Measurements from ENCODE around the gene SCD5.

SCD5 gene

DNA sequence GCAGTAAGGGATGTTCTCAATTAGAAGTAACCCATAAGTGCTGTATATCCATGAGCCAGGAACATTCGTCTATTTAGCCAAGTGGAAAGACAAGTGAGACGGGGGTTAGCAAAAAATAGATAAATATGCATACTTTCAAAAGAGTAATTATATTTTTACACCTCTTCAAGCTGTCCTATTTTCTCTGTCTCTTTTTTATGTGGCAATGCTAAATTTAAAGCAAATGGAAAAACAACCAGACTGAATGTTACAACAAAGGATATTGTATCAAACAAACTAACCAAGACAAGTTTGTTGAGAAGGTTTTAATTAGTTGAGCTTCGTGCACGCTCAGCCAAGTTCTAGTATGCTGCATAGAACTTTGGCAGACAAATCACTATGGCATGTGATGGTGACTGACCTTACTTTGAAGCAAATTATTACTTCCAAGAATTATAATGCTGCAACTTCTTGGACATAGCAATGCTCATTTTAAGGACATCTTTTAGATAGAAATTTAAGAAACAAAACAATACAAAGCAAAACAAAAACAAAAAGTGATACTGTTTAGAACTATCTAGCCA, 175.4 kb downstream of the SCD5 start:
- no peak for DNase-seq

DNA sequence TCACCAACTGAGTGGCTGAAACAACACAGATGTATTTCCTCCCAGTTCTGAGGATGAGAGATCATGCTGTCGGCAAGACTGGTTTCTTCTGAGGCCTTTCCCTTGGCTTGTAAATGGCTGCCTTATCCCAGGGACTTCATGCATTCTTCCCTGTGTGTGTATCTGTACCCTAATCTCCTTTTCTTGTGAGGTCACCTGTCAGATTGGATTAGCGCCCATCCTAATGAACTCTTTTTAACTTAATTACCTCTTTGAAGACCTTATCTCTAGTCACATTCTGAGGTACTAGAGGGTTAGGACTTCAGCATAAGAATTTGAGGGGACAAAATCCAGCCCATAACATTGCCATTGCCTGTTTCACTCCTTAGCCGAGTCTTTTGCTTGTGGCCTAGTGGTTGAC, 177.3 kb downstream of the SCD5 start:
- DNase-seq = no peak

DNA sequence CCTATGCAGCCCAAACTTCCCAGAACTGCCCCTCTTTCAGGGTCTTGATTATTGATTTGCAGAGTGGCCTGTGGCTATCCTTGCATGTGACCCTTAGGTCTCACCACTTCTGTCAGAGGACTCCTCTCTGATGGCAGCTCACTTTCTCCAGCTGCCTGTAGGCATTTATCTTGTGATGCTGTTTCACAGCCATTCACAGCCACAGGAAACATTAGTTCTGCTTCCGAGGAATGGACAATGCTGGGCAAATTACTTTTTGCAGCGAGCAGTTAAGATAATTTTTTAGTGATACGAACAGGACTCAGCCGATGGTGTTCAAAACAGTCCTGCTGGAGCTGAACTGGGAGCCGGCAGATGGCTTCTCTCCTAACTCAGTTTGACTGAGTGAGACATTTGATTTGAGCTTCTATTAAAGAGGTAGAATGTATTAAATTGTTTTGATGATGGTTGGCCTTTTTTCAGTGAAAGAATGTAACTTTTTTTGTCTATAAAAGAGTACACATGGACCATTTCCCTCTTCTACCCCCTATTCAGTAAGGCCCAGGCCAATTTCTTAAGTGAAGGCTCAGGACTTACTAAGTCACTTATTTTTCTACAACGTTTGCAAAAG, 178.4 kb downstream of the SCD5 start:
- DNase-seq = no peak

DNA sequence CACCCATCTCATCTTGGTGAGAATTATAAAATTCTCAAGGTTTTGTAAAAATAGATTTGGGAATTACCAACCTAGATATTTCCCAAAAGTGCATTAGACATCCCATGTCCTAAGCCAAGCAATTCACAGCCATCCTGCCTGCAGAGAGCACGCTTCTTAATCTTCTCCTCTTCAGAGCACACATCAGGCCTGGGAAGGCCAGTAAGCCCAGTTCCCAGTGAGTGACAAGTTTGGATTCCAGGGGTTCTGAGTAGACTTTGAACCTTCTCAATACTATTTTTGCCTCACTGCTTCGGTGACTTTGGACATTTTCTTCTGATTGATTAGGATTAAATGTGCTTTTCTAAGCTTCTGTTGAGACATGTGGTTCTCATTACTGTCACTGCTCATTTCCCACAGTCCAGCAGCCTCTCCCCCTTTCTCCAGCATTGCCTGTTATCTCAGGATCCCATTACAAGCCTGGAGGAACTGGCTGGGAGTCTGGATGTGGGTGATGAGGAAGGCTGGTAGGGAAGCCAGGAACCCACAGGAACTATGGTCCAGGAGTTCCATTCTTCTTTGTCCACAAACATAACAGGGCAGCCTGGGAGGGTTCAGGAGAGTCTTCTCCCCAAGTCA, 180.4 kb downstream of the SCD5 start:
- no peak for DNase-seq

DNA sequence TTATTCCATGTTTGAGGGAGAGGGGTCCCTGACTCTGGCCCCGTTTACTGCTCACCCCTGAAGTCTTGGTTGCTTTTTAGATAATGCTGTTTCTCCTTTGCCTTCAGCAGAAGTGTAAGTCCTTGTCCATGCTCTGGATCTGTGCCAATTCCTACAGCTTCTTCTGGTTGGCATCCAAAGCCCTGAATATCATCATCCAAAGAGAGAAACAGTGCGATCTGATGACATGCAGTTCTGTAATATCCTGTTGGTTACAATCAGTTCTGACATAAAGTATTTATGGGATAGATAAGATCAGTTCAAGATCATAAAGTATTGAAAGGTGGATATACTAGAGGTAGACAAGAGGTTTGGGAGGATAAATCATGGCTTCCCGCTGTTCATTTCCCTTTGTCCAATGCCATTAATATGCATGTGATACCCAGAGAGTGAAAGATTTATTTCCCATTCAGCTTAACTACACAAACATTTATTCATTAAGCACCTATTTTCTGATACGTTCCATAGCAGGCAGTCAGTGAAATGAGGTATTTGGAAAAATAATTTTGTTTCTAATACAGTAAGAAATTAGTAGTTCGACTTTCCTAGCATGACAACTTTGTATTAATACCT, 183.7 kb downstream of the SCD5 start:
- DNase-seq = no peak

DNA sequence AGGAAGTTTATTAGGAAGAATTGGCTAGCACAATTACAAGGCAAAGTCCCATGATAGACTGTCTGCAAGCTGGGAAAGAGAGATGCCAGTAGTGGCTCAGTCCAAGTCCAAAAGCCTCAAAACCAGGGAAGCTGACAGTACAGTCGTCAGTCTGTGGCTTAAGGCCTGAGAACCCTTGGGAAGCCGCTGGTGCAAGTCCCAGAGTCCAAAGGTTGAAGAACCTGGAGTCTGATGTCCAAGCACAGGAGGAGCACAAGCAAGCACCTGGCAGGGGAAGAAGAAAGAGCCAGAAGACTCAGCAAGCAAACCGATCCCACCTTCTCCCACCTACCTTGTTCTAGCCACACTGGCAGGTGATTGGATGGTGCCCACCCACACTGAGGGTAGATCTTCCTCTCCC, 185.5 kb downstream of the SCD5 start:
- DNase-seq = no peak

DNA sequence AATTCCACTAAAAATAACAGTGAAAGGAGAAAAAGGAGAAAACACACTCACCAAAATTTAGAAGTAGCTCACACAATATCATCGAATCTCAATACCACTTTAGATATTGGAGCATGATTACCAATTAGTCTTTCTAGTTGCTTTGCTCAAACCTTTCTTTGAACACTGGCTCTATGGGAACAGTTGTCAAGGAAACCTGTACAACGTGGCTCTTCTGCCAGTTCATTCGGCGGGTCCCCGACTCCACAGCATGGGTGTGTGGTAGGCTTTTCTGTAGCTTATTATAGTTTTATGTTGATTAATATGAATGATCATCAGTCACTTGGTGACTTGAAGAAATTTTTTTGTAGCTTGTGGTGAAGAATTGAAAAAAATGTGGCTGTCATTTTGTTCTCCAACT, 186.6 kb downstream of the SCD5 start:
- DNase-seq = no peak

DNA sequence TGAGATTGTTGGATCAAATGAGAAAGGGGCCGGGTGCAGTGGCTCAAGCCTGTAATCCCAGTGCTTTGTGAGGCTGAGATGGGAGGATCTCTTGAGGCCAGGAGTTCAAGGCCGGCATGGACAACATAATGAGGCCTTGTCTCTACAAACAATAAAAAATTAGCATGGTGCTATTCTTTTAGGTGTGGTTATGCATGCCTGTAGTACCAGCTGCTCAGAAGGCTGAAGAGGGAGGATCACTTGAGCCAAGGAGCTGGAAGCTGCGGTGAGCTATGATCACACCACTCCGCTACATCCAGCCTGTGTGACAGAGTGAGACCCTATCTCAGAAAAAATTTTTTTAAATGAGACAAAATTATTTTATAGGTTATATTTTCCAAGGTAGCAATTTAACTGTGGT, 187.1 kb downstream of the SCD5 start:
- DNase-seq = no peak

DNA sequence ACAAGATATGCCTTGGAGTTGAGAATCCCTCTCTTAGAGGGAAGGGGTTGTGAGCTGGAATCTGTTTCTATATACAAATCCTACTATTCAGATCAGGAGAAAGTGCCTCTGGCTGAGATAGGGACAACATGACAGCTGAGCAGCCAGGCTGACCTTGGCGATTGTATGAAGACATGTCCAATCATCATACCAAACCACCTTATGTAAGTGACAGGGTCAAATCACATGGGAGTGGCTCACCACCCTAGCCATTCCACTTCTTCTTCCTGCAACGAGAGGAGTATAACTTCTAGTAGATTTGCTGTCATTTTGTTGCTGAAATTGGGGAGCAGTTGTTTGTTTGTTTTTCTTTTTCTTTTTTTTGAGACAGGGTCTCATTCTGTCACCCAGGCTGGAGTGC, 188.6 kb downstream of the SCD5 start:
- DNase-seq = no peak

DNA sequence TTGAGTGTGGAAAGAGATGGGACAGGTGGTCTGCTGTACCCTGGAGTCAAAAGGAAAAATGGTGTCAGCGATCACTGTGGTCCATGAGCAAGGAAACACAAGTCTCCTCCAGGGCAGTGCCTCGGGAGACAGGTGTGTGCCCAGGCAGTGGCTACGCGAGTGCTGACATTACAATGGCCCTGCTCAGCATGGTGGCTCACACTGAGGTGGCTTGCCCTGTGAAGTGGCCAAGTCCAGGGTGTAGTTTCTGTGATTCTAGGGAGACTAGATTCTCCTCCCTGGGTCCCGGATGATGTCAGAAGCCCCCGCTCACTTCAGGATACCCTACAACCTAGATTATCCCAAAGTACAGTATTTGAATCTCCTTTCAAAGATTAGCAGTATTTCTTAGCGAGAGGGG, 192.0 kb downstream of the SCD5 start:
- DNase-seq = no peak

DNA sequence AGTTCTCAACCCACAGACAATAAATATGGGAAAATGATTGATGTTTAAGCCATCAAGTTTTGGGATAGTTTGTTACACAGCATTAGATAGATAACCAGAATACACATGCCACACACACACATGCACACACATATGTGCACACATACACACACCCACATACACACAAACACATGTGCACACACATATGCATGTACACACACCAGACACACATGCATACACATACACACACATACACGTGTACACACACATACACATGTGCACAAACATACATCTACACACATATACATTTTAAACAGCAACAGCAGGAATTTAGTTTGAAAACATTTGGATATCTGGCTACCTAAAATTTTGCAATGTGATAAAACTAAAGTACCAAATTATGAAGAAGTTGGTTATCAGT, 194.1 kb downstream of the SCD5 start:
- no peak for DNase-seq

DNA sequence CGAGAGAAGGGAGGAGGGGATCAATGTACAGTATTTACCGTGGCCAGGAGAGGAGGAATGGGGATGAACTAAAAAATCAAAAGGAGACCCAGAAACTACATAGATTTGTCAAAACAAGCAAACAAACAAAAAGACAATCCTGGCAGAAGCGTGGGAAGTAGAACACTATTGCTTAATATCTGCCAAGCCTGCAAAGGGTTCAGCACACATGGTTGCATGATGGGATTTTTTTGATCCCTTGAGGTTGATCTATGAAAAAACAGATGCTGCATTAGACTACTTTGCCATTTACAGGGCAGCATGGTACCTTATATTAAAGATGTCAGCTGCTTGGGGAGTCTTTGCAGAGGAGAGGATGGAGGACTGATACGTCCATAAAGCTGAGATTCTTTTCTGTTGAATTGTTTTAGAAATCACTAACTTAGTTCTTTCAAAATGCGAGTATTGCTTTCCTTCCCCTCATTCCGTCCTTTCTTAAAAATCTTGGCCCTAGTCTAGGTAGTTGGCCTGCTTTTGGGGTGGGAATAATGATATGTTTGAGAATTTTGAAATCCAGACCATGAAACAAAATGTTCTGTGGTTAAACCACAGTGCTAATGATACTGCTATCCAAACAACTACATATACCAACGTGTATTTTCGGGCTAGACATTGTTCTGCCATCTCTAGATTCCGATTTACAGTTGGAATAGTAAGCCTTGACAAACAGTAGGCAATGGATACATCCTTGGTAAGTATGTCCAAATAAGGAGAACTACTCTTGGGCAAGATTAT, 197.2 kb downstream of the SCD5 start:
- DNase-seq = no peak

DNA sequence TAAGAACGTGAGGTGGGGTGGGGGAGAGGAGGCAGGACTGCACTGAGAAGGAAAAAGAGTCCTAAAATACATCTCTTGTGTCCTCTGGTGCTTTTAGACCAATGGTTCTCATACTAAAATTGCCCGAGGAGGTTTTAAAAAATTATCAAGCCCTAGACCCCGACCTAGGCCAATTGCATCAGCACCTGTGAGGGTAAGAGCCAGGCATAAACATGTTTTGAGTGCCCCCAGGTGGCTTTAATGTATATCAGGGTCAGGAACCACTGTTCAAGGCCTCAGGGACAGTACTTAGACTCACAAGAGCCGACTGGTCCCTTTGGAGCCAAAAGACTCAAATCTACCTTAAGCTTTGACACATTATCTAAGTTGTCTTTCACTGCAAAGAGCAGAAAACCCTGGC, 199.3 kb downstream of the SCD5 start:
- no peak for DNase-seq

DNA sequence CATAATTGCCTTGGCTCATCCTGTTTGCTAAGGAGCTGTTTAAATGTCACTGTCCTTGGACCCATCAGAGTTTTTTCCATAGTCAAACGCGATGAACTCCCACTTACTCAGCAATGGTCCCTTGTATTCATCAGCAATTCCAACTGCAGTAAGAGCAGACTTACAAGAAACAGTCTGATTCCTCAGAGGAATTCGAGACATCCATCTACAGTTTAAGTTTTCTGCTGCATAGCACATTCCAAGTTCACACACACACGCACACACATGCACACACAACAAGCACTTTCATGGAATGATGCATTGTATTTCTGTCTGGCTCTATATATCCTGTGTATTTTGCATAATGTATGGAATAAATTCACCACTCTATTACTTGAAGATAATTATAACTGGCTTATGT, 204.1 kb downstream of the SCD5 start:
- no peak for DNase-seq

DNA sequence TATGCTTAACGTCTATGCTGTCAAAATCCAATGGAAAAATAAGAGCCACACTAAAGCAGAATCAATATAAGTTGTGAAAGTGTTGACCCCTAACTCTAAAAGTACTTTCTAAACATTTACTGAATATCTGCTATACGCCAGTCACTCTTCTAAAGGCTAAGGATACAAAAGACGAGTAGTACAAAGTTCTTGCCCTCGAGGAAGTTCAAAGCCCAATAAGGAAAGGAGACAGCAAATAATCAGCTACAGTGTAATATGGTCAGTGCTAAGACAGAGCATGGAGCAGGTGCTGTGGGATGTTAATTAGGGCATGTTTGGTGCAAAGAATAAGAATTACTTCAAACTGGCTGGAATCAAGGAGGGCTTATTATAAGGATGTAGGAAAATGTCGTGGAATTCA, 205.2 kb downstream of the SCD5 start:
- no peak for DNase-seq

DNA sequence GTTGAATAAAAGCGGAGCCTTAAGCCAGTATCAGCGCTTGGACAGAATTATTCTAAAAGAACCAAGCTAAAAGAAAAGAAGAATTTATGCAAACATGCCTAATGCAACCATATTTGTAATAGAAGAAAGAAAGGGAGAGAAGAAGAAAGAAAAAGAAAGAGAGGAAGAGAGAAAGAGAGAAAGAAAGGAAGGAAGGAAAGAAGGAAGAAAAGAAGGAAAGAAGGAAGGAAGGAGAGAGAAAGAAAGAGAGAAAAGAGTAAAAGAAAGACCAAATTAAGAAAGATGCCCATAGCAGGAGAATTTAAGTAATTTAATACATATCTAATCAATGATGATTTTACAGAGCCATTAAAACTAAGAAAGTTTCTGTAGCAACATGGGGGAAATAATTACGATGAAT, 206.0 kb downstream of the SCD5 start:
- no peak for DNase-seq

DNA sequence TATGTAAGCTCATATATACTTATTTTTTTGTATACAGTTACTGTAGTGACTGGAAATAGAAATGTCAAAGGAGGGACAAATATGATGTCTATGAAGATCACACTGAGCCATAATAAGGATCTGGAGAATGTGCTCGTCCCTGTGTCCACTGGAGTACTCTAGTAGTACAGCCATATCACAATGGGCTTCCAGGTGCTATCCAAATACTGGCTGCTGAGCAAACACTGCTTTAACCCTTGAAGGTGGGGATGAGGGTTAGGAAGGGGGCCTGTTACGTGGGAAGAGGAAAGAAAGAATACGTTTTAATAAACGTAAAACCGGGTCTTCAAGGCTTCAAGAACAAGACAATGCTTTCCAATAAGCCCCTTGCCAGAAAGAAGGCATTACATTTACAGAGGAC, 207.0 kb downstream of the SCD5 start:
- no peak for DNase-seq

DNA sequence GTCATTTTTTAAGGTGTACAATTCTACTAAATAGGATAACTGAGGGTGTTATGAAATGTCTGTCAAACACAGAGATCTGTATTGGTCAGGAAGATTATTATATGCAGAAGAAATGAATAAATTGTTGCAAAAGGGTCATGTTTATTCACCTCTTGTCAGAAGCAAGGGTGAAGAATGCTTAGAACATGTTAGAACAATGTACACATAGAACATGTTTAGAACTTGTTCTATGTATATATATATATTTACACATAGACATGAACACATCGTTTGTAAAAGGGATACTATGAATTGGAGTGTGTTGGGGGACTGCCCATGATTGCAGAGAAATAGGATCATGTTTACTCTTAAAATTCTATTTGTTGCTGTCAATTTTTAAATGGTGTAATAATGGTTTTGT, 208.8 kb downstream of the SCD5 start:
- DNase-seq = no peak

DNA sequence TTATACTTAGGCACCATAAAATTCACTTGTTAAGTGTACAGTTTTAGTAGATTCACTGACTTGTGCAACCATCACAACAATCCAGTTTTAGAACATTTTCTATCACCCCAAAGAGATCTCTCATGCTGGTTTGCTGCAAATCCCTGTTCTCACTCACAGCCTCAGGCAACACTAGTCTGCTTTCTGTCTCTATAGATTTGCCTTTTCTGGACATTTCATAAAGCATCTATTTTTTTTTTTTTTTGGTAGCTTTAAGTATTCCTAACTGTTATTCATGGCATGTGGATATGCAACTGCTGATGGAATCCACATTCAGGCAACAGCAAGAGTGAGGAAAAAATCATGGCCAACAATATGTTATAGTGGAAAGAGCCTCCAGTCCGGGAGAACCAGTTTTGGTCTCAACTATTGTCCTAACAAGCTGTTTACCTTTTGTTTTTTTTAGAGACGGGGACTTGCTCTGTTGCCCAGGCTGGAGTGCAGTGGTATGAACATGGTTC, 209.8 kb downstream of the SCD5 start:
- no peak for DNase-seq

DNA sequence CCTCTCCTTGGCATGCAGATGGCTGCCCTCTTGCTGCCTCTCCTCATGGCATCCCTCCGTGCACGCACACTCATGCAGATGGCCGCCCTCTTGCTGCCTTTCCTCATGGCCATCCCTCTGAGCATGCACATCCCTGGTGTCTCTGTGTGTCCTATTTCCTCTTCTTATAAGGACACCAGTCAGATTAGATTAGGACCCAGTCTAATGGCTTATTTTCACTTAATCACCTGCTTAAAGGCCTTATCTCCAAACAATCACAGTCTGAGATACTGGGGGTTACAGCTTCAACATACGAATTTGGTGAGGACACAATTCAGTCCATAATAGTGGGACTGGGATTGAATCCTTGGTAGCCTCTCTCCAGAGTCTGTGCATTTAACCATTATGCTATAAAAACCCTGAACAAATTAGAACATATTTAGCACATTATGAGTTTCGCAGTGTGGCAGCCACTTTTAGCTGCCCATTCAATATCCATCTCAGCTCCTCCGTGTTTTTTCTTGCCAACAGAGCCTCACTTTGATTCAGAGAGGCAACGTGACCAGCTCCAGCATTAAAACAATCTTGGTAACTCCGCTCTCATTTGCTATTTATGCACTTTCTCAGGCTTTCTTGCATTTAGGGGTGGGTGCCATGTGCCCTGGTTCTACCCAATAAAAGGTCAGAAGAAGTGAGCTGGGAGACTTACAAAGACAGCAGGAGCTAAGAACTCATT, 210.6 kb downstream of the SCD5 start:
- DNase-seq = no peak

DNA sequence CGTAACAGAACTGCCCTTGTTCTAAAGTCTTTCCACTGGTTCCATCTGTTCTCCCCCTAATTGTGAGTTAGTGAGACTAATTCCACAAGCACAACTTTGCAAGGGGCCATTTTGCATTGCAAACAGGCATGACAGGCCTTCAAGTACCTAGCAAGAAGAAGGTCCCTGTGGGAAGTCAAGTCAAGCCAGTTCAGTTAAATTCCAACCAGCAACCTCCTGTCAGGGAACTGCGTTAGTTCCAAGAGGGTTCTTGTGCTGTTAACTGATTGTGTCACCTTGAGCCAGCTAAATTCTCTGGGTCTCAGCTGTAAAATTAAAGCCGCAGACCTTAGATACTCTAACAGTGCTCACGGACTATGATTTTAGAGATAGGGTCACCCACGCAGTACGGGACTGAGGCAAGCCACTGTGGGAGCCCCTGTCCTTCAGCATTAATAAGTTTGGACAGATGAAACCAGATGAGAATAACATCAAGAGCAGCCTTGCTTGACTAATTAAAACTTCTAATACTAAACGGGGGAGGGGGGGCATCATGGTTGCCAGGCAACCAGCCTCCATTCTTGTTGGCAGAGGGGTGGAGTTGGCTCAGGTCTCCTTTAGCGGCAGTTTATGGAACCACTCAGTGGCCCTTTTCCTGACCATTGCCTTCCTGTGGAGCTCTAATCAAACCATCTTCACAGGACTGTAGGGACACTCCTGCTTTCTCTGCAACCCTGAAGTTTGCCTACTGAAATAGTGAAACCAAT, 212.7 kb downstream of the SCD5 start:
- DNase-seq = no peak

DNA sequence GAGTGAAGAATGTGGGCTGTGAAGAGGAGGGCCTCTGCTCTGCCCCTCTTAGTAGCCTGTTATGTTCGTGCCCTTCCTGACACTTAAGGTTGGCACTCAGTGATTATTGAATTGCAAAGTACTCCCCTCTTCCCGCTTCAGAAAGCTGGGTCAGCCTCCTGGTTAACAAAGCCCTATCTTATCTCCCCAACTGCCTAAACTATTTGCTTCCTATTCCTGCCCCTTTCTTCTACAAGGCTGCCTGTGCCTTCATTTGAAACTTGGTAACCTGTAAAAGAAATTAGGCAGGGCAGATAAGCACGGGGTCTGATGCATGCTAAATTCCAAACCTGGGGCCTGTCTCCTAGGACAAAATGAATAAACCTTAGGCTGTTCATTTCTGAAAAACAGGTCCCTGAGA, 213.7 kb downstream of the SCD5 start:
- no peak for DNase-seq

Measured in activated T-cell treated with anti-CD3 and anti-CD28 coated beads for 4 hours (primary cell).